GM18517 (cell line): ENCODE results near the gene SHANK1.
A peak's percentile ranks its signal among the peaks of the same experiment; 100 is the strongest.

ENCODE experiments used
- ATAC-seq: cut with Tn5 transposase; IDR thresholded peaks from one replicate; pipeline ENCODE4 v1.9.1; 2021; ENCODE audit warnings: mild to moderate bottlenecking, moderate library complexity; ENCODE audit not compliant: unreplicated experiment

SHANK1 gene

GRCh38 chr19:50662651-50663481 is 56.7 kb downstream of the SHANK1 start:
- ATAC-seq = no peak

GRCh38 chr19:50661766-50662650 is 57.6 kb downstream of the SHANK1 start:
- no peak for ATAC-seq

DNA sequence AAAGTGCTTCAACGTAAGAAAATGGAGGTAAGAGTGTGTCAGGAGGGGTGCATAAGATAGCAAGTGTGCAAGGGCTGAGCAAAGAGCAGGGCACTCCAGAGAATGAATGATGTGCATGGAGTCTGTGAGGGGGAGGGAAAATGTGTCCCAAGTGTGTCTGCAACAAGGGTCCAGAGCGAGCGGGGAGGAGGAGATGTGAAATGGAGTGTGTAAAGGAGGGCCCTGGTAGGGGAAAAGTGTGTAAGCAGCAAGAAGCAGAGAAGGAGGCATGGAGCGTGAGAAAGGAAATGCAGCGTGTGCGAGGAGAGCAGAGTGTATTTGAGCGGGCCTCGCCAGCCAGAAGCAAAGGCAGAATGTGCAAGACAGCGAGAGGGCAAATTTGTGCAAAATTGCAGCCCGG is 58.6 kb downstream of the SHANK1 start:
- no peak for ATAC-seq

DNA sequence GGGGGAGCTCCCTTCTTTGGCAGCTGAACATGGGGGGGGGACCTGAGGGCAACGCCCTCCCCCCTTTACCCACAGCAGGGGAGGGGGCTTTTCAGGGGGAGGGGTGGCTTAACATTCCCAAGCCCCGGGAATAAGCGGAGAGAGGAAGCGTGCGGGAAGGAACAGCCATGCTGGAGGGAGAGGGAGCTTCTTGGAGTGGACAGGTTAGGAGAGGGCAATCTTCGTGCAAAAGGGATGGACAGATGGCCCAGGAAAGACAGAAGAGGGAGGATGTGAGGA is 59.6 kb downstream of the SHANK1 start:
- no peak for ATAC-seq

DNA sequence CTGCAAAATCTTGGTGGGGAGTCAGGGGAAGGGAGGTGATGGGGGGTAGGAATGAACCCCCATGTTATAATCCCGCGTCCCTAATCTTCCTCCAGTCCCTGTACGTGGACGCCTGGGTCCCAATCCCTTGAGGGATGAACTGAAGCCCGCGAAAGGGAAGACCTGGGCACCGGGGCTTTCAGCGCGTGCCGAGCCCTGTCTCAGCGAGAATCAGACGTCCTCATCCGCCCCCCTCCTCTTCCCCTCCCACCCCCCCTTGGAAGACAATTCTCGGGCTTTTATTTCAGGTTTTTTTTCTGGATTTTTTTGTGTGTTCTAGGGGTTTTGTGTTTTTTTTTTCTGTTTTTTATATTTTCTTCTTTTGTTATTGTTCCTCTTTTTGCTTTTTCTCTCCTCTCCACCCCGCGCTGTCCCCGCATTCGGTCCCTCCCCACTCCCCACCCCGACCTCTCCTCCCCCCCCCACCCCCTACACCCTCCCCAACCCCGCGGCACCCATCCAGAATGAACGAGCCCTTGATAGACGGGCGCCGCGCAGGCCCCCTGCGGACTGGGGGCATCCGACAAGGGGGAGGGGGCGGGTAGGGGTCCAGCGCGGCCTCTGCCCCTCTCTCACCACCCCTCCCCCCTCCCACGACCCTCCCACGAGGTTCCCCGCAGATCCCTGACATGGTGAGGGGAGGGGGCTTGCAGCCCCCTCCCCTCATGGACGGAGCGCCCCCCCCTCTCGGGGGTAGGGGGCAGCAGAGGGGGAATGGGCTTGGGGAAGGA is 60.1 kb downstream of the SHANK1 start:
- ATAC-seq = no peak

- no peak for ATAC-seq
Observed at GRCh38 chr19:50658441-50659317, 60.9 kb downstream of the SHANK1 start.

GRCh38 chr19:50657712-50658440 is 61.7 kb downstream of the SHANK1 start:
- ATAC-seq = peak; percentile 86

DNA sequence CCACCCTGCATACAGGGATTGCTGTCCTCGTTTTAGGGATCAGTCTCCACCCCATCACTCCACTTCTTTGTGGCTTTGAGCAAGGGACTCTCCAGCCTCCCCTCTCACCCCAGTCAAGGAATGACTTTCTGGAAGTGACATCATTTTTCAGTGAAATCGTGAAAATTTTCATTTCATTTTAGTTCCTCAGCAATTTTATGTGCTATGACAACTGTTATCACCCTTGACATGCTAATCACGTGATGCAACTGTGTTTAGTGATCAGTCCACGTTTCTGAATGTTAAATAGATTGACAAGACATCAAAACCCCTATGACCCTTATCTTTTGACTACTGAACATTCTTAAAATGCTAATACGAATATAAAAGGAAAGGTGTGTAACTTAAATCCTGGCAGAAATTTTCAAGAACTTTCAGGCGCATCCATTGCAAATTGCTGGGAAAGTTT is 62.4 kb downstream of the SHANK1 start:
- ATAC-seq = no peak

GRCh38 chr19:50654882-50655281 is 64.7 kb downstream of the SHANK1 start:
- no peak for ATAC-seq

- no peak for ATAC-seq
Observed at GRCh38 chr19:50652722-50653121, 66.9 kb downstream of the SHANK1 start.

DNA sequence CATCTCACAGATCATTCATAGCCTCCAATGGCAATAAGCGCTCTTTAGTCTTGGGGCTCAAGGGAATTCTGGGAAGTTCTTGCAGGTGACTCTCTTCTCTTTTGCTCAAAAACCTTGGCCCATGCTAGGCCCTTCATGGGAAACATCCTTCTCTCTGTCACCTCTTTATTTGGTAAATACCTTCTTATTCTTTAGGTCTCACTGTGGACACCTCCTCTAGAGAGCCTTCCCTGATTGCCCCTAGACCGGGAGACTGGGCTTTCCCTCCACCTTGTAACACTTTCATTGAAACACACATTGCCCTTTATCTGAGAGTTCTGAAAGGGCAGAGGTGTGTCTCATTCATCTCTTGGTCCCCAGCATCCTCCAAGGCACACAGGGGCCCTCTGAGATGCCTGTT is 68.4 kb downstream of the SHANK1 start:
- ATAC-seq = no peak

DNA sequence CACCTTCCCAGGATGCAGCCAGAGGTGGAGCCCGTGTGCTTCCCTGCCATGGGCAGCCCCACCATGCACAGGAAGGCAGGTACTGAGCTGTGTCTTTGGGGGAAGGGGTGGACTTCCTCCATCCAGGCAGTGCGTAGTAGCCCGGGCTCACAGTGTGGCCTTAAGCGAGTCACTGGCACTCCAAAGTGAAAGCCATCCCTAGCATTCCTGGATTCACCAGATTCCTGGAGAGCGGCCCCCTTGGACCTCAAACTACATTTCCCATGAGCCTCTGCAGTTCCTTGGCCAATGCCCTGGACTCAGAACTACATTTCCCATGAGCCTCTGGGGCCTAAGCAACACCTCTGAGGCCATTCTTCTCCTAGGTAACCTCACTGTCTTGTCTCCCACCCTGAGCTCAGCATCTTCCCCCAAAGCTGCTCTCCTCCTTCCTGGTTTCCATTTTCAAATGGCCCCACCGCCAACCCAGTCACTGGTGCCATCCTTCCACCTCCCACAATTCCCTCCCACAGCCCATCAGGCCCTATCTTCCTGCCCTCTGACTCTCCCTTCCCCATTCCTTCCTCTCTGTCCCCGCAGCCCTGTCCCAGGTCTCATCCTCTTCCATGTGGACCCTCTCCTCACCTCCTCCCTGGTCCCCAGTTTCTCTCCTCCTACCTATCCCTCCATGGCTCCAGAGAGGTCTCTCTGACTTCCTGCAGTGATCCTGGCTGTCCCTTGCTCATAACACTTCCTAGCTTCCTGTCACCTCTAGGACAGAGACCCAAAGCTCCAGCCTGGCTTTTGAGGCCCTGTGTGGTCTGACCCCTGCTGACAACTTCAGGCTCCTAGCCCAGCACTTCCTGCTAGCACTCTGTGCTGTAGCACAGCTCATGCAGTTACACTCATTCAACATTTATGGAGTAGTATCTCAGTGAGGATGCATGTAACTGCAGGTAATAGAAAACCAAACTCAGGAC is 69.9 kb downstream of the SHANK1 start, which contains the start of gene C19orf81:
Gene C19orf81 (plus strand): TSS at position 13 of the 959 bp plus-strand sequence. CDS start 0 bp downstream, at position 13.
- no peak for ATAC-seq

GRCh38 chr19:50648659-50649058 is 70.9 kb downstream of the SHANK1 start:
- ATAC-seq = no peak

- no peak for ATAC-seq
Observed at GRCh38 chr19:50647879-50648615, 71.6 kb downstream of the SHANK1 start.

DNA sequence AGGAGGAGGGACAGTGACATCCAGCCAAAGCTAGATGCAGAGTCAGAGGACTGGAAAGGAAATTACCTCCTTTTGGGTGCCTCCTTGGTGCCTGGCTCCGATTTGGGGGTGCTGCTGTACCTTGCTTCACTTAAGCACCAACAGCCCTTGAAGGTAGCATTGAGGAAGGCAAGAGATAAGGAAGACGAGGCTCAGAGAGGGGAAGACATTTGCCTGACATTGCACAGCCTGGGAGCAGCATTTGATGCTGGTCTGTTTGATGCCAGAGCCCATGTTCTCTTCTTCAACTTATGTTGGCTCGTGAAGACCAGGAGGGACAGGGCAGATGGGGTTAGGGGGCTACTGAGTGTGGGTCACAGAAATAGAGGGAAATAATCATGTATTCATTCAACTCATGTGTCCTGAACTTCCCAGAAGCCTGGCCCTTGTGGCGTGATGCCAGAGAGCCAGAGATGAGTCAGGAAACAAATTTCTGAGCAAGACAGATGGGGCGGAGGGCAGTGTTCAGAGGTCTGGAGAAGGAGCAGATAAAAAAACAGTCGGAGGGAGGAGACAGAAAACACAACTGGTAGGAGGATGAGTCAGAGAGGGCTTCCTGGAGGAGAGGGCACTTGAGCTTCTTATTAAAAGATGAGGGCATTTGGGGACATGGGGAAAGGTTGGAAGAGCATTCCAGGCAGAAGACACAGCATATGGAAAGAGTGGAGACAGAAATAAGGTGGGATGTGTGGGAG is 73.4 kb downstream of the SHANK1 start:
- ATAC-seq = no peak

DNA sequence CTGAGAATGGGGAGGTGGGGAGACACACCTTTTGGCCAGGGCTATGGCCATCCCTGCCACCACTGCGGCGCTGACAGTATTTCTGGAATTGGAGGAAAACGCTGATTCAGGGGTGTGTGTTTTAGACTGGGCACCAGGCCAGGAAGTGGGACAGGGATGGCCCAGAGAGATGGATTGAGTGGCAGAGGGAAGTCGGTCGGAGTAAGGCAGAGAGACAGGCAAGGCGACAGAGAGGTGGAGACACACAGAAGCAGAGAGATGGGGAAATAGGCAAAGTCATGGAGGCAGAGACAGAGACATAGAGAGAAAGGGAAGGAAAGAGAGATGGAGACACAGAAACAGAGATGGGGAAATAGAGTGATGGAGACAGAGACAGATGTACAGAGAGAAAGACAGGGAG is 74.5 kb downstream of the SHANK1 start:
- ATAC-seq = no peak

GRCh38 chr19:50644315-50644915 is 75.2 kb downstream of the SHANK1 start:
- no peak for ATAC-seq
